GM06990 (cell line): ENCODE data around the gene TICAM2.

ENCODE experiments used
- DNase-seq: peaks from one replicate; pipeline ENCODE4 v3.0.0-alpha.2; 2011; ENCODE audit not compliant: insufficient read length; ENCODE audit errors: extremely low read depth
- H3K27me3 ChIP-seq: replicated peaks from 2 replicates; pipeline ENCODE4 v1.6.0; 2011; ENCODE audit warnings: low read length; ENCODE audit not compliant: control insufficient read depth, insufficient read depth
- H3K36me3 ChIP-seq: 2 replicates; pipeline ENCODE4 v1.5.1; 2011; ENCODE audit warnings: low read length; ENCODE audit not compliant: control insufficient read depth, insufficient read depth
- H3K4me3 ChIP-seq: replicated peaks from 2 replicates; pipeline ENCODE4 v1.5.1; 2011; ENCODE audit warnings: low read depth, mild to moderate bottlenecking, control low read depth, low read length
- CTCF ChIP-seq: IDR thresholded peaks from 2 replicates; pipeline ENCODE4 v1.5.1; 2011; ENCODE audit warnings: low read length, control low read depth, mild to moderate bottlenecking, inconsistent platforms; ENCODE audit not compliant: insufficient read depth, poor library complexity, severe bottlenecking

TICAM2 gene

GRCh38 chr5:115548683-115549082, 53.6 kb downstream of the TICAM2 start:
- no peak for TF ChIP-seq CTCF
- DNase-seq = no peak
- Histone ChIP-seq H3K4me3 (no peak overlapping the region), H3K27me3 (no peaks in the 10 kb centered on the region), H3K36me3 (no peaks in the 10 kb centered on the region)

- Histone ChIP-seq H3K36me3 (no peaks in the 10 kb centered on the region; the same call in 1 of the 2 replicates), H3K27me3 (no peaks in the 10 kb centered on the region), H3K4me3 (no peak overlapping the region)
- no peak for TF ChIP-seq CTCF
- DNase-seq = no peak
Measured at GRCh38 chr5:115545351-115545882, 56.9 kb downstream of the TICAM2 start.

GRCh38 chr5:115544436-115545350, 57.6 kb downstream of the TICAM2 start, which contains the start of gene FEM1C:
Gene FEM1C (minus strand): TSS chr5:115544775. CDS start chr5:115543493, 1,282 bp downstream.
- DNase-seq = peak; percentile 97
- TF ChIP-seq CTCF = no peak
- Histone ChIP-seq H3K4me3 (peak within 1 kb of the TSS; percentile 95), H3K27me3 (no peaks in the 10 kb centered on the region), H3K36me3 (no peaks in the 10 kb centered on the region; the same call in 1 of the 2 replicates)

- no peak for DNase-seq
- H3K36me3 ChIP-seq = no peaks in the 10 kb centered on the region; the same call in none of the 2 replicates
- no peaks in the 10 kb centered on the region for H3K27me3 ChIP-seq
- peak overlapping the region; percentile 95 for H3K4me3 ChIP-seq
- no peak for TF ChIP-seq CTCF
Measured at GRCh38 chr5:115544043-115544435, 58.2 kb downstream of the TICAM2 start.

- DNase-seq = no peak
- Histone ChIP-seq H3K36me3 (peaks cover under 1% of the 10 kb centered on the region), H3K27me3 (no peaks in the 10 kb centered on the region), H3K4me3 (peak overlapping the region; percentile 95)
- no peak for TF ChIP-seq CTCF
Measured at GRCh38 chr5:115543365-115544042, 58.8 kb downstream of the TICAM2 start.
